GM19238 (cell line): ENCODE data around the gene ING2.
A peak's percentile ranks its signal among the peaks of the same experiment; 100 is the strongest.
"Not testable (repeated sequence)": the region's sequence is repeated elsewhere in the genome, so short reads cannot be mapped to it uniquely, and the experiment has no call there.

Experiments used
- DNase-seq: peaks from one replicate; pipeline ENCODE4 v3.0.0; 2011; ENCODE audit warnings: low spot score; ENCODE audit not compliant: insufficient read length

ING2 gene, protein sequence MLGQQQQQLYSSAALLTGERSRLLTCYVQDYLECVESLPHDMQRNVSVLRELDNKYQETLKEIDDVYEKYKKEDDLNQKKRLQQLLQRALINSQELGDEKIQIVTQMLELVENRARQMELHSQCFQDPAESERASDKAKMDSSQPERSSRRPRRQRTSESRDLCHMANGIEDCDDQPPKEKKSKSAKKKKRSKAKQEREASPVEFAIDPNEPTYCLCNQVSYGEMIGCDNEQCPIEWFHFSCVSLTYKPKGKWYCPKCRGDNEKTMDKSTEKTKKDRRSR

DNA sequence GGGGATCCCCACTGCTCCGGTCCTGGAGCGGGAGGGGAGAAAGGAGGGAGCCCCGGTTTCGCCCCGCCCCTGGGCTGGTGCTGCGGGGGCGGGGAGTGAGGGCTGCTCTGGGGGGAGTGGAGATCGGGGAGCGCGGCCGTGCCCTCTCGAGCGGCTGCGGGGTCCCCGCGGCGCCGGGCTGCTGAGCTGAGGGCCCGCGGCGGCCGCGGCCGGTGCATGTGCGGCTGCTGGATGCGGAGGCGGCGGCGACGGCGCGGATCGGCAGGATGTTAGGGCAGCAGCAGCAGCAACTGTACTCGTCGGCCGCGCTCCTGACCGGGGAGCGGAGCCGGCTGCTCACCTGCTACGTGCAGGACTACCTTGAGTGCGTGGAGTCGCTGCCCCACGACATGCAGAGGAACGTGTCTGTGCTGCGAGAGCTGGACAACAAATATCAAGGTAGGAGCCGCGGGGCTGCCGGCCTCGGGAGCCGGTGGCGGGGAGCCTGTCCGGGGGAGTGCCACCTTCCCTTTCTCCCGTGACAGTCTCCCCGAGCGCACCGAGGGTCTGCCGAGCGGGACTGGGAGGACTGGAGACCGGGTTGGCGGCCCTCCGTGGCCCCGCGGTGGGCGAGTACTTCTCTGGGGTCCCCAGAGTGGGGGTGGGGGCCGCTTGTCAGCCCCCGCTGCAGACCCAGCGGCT, at the start of gene ING2:
ING2 (plus strand) TSS at position 129 of the 681 bp plus-strand sequence; CDS start at position 267, 138 bp downstream.
- DNase-seq: peak; percentile 68

DNA sequence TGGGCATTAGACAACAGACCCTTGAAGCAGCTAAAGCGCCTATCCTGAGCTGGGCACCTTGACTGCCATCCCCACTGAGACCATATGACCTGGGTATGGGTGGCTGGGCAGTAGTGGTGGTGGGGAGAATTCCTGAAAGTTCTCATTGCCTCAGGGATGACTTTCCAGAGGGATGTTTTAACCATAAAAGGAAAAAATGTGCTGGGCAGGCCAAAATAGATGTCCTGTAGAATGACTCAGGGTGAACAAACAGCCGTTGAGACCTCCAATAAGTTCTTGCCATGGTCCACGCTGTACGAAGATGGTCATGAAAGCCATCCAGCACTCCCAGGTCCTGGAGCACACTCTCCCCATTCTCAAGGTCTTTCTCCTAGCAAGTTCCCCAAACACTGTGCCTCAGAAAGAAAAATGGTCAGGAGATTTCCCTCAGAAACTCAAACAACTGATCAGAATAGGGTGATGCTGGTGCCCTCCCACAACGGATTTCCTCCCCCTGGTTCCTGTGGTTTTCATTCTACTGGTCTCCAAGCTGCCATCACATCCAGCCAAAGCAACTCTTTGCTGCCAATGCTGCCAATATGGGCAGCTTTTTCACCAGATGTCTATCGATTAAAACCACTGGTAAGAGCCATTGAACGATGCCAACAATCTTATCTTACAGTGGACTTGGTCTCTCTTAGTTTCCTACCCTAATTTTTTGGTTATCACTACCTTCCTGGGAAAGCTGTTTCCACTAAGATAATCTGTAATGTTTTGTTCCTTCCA, 49.2 kb upstream of the ING2 start:
- no peak for DNase-seq

DNA sequence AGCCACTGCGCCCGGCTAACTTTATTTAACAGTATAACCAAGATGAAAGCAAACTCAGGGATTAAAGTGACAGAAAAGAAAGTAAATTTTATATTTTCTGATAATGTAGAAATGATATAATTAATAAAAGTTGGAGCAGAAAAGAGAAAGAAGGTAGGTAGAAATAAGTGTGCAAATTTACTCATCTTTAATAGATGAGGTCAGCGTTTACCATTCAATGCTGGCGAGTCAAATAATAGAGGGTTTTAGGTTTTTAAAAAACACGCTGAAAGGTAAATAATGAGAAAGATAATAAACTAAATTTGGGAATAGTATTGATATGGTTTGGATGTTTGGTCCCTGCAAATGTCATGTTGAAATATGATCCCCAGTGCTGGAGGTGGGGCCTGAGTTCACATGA, 46.9 kb upstream of the ING2 start:
- no peak for DNase-seq

DNA sequence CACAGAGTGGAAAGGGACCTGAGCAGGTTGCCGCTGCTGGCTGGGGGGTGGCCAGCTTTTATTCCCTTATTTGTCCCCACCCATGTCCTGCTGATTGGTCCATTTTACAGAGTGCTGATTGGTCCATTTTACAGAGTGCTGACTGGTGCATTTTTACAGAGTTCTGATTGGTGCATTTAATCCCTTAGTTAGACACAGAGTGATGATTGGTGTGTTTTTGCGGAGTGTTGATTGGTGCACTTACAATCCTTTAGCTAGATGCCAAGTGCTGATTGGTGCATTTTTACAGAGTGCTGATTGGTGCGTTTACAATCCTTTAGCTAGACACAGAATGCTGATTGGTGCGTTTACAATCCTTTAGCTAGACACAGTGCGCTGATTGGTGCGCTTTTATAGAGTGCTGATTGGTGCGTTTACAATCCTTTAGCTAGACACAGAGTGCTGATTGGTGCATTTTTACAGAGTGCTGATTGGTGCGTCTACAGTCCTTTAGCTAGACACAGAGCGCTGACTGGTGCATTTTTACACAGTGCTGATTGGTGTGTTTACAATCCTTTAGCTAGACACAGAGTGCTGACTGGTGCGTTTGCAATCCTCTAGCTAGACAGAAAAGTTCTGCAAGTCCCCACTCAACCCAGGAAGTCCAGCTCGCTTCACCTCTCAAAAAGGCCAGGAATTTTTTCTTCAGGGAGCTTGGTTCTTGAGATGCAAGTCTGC, 40.8 kb upstream of the ING2 start:
- not testable (repeated sequence) for DNase-seq

DNA sequence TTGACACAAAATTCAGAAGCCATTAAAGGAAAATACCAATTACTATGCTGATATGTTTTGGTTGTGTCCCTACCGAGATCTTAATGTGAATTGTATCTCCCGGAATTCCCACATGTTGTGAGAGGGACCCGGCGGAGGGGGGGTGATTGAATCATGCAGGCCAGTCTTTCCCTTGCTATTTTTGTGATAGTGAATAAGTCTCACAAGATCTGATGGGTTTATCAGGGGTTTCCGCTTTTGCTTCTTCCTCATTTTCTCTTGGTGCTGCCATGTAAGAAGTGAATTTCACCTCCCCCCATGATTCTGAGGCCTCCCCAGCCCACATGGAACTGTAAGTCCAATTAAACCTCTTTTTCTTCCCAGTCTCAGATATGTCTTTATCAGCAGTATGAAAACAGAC, 39.0 kb upstream of the ING2 start:
- DNase-seq: not testable (repeated sequence)

DNA sequence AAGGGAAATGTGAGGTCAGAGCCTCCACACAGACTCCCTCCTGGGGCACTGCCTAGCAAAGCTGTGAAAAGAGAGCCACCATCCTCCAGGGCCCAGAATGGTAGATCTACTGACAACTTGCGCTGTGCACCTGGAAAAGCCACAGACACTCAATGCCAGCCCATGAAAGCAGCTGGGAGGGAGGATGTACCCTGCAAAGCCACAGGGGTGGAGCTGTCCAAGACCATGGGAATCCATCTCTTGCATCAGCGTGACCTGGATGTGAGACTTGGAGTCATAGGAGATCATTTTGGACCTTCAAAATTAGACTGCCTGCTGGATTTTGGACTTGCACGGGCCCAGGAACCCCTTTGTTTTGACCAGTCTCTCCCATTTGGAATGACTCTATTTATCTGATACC, 37.6 kb upstream of the ING2 start:
- DNase-seq: no peak

DNA sequence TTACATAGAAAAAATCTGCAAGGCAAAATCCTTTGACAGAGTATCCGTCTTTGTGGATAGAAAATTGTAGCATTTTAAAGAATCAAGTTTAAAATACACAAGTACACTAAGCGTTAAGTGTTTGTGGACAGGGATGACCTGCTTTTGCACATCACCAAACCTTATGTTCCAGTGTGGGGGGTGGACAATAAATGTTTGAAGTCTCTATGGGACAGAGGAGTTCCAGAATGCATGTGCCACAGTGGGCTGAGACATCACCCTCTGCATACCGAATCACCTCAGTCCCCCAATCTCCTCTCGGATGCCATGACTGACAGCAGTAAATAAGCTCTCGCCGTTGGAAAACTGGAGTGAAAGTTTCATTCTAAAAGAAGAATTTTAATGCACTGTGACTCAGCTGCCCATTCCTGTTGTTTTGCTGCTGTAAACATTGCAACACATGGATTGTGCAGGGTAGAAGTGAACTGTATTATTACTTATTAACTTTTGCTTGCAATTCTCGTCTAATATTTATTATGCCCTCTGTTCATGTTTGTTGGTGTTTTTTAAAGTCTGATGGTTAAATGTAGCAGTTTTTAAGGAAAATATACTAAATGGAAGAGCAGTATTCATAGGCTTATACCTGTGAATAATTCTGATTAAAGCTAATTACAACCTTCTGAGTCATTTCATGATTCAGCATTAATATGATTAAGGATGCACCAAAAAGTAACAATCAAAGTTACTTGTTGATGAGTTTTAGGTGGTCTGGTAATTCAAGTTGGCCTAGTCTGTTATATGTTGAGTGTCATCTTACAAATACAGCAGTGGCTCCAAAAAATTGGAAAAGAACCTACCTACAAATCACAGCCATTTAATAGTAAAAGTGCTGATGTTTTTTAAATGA, 36.4 kb upstream of the ING2 start:
- no peak for DNase-seq

DNA sequence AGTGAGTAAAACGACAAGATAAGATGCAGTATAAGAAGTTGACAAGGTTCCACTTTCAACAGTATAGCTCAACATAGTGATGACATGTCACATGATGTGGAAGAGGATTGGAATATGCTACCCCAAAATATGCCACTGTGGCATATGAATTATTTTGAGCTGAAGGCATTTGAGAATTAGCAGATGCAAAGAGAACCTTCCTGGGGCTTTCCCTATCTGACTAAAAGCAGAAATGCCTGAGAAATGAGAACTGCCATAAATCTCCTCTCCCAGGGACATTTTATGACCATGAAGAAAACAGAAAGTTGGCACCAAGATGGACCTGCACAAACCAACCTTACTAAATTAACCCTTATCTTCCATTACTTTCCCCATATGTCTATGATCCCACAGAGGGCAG, 35.6 kb upstream of the ING2 start:
- DNase-seq: no peak

DNA sequence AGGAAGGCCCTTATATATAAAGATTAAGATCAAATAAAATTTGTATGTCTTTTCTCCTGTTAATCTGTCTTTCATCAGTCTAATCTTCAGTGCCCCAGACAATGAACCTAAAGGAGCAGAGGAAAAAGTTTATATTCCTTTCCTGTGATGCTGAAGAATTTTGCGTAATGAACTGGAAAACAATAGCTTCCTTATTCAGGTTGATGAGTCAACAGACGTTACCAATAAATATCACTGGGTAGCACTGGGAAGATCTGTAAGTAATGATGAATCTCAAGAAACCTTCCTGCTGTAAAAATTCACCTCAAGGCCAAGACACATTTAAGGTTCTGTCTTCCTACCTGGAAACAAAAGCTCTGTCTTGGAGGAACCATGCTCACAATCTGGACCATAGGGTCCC, 34.9 kb upstream of the ING2 start:
- DNase-seq: no peak

DNA sequence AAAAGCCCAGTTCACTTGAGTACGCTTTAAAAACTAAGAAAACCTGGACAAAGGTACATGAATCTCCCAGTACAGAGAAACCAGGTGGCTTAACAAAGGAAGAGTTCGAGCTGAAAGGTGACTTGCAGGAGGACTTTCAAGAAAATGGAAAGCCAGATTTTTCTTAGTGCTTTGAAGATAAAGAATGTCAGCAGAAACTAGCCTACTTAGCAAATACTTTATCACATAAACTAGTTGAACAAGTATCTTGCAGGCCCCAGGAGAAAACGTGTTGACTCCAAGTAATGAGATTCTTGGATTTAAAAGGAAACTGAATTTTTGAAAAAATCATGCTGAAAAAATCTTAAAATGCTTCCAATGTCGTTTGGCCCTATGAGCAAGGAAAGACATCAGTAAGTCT, 34.0 kb upstream of the ING2 start:
- DNase-seq: no peak

DNA sequence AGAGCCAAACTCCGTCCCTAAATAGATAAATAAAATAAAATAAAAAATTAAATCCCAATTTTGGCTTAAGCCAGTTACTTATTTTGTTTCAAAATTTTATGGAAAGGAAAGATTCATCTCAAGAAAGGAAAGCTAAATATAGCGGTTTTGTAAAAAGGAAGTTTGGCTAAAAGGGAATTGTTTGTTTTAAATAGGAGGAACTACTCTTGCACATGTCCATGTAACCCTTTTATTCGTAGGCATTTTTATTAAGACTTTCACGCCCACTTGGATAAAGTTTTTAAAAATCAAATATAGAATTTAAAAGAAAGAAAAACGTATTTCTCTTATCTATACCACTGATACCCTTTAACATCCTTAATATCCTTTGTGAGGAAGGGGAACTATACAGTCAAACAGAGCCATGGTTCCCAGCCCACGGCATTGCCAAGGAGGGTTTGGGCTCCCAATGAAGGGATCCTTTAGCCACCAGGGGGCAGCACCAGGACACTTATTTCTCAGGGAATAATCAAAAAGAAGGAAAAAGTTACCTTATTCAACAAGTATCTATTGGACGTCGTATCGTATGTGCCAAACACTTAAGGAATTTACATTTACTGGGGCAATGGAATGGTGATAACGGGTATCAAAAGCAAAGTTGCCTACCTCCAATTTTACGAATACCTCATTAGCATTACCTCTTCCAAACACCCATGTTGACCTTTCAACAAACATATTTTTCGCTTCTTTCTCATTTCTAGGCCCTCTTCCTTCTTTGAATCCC, 32.7 kb upstream of the ING2 start:
- DNase-seq: peak; percentile 41

DNA sequence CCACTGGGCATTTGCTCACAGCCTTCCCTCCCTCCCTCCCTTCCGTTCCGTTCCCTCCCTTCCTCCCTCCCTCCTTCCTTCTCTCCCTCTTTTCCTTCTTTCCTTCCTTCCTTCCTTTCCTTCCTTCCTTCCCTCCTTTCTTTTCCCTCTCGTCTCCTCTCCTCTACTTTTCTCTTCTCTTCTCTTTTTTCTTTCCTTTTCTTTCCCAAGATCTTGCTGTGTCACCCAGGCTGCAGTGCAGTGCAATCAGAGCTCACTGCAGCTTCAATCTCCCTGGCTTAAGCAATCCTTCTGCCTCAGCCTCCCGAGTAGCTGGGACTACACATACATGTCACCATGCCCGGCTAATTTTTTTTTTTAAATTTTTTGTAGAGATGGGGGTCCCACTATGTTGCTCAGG, 26.7 kb upstream of the ING2 start:
- no peak for DNase-seq

DNA sequence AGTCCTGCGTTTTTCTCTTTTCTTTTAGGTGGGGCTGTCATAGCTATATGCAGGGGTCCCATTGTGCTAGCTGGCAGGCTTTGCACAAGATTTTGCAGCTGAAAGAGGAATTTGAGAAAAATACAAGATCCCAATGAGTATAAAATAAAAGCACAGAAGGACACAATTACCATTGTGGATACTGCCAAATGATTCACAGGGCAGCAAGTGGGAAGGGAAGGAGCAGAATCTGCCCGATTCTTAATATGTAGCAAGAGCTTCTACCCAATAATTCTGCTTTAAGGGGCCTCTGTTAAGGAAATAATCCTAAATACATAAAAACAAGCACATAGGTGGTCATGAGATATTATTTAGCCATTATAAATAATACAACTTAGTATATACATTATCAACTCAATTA, 25.9 kb upstream of the ING2 start:
- DNase-seq: no peak

DNA sequence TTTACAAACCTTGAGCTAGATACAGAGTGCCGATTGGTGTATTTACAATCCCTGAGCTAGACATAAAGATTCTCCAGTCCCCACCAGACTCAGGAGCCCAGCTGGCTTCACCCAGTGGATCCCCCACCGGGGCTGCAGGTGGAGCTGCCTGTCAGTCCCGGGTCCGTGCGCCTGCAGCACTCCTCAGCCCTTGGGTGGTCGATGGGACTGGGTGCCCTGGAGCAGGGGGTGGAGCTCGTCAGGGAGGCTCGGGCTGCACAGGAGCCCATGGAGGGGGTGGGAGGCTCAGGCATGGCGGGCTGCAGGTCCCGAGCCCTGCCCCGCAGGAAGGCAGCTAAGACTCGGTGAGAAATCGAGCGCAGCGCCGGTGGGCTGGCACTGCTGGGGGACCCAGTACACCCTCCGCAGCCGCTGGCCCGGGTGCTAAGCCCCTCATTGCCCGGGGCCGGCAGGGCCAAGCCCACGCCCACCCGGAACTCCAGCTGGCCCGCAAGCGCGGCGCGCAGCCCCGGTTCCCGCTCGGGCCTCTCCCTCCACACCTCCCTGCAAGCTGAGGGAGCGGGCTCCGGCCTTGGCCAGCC, 22.3 kb upstream of the ING2 start:
- not testable (repeated sequence) for DNase-seq

DNA sequence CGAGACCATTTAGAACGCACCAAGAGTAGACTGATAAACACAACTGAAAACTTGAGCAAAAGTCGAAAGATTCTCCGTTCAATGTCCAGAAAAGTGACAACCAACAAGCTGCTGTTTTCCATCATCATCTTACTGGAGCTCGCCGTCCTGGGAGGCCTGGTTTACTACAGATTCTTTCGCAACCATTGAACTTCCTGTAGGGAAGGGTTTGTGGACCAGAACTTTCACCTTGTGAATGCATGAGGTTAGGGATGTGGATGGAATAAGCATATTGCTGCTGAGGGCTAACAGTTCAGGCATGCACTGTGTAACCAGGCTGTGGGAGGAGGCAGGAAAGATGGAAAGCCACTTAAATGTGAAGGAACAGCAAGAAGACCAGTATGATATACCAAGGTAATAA, 20.9 kb upstream of the ING2 start:
- DNase-seq: no peak

DNA sequence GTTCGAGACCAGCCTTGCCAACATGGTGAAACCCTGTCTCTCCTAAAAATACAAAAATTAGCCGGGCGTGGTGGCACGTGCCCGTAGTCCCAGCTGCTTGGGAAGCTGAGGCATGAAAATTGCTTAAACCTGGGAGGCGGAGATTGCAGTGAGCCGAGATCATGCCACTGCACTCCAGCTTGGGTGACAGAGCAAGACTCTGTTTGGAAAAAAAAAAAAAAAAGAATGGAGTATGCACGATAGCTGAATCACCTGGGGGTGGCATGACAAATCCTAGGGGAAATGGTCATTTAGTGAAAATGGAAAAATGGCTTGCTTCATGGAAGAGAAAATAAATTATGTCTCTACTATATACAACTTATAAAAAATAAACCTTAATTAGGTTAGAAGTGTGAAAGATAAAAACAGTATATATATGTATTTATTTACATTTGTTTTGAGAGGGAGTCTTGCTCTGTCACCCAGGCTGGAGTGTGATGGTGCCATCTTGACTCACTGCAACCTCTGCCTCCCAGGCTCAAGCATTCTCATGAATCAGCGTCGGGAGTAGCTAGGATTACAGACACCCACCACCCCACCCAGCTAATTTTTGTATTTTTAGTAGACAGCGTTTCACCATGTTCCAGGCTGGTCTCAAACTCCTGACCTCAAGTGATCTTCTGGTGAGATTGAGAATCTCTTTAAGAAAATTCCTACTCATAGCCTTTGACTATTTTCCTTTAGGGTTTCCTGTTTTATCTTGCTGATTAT, 19.3 kb upstream of the ING2 start:
- DNase-seq: no peak

DNA sequence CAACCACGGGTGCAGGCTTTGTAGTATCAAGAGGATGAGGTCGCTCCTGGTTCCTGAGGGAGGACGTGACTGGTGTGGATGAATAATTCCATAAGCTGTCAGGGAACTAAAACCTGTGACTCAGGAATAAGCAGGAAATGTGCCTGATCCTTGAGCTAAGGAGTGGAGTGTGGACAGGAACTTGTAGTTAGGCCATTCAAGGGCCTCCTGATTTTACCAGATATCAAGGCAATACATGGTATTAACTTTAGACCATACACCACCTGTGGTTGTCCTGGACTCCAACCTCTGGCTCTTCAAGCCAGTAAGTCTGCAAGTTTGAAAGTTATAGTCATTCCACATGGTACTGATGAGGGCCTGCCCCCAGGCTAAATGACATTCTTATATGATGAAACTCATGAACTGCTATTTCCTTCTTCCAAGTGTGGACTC, 12.1 kb upstream of the ING2 start:
- no peak for DNase-seq

DNA sequence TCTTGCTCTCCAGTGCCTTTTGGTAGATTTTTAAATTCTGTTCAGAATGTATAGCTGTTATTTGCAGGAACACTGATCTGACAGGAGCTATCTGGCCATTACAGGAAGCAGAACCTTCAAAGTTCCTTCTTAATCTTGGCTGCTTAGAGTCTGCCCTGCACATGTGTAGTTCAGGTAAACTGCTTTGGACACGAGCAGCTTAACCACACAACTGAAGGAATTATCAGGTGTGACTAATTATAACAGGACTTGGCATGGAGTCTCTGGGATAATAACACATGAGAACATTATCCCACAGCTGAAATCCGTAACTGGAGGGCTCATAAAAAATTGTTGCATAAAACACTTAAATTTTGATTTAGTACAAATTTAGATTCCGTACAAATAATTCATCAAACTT, 11.6 kb upstream of the ING2 start:
- DNase-seq: no peak

DNA sequence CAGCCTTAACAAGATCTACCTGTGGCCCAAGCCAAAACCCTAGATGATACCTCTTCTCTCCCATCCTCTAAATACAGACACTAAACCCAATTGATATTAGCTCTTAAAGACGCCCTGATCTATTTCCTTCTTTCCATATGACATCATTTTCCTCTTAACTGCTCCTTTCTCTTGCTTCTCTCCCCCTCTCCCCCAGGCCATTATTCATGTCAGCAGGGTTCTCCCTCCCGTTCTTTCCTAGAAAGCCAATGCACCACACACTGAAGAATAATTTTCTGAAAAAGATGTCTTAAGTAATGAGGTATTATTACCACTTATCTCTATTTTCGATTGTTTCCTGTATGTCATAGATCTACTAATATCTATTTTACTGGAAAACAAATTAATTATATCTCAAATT, 9.7 kb upstream of the ING2 start:
- DNase-seq: no peak
